Lower leg skin (tissue), 3 donors: ENCODE data around the gene CLOCK.

Experiments
- CTCF ChIP-seq, 3 donors: fragments of 450-650 bp; IDR thresholded peaks; one replicate each; pipeline ENCODE4 v1.5.1; 2016; ENCODE audit warnings: antibody characterized with exemption in 3 of 3, mild to moderate bottlenecking in 3 of 3, moderate library complexity in 2 of 3
- POLR2A ChIP-seq, 2 donors: fragments of 450-650 bp; IDR thresholded peaks; one replicate each; pipeline ENCODE4 v1.6.1; 2016 to 2017; ENCODE audit warnings: antibody characterized with exemption in 2 of 2, mild to moderate bottlenecking in 1 of 2, moderate library complexity in 1 of 2

GRCh38 chr4:55509266-55509665, 37.4 kb downstream of the CLOCK start:
- TF ChIP-seq CTCF (IDR thresholded peaks at IDR 0.05): no peak
- no peak for TF ChIP-seq POLR2A (IDR thresholded peaks at IDR 0.05)
